Left hindlimb (tissue), 1 donor: ENCODE data around the gene PFKFB2.
A peak's percentile ranks its signal among the peaks of the same experiment; 100 is the strongest.
"Not testable (repeated sequence)": the region's sequence is repeated elsewhere in the genome, so short reads cannot be mapped to it uniquely, and the experiment has no call there.

Experiments
- DNase-seq: peaks from one replicate; pipeline ENCODE4 v3.0.0-alpha.2; 2018

The PFKFB2 gene

GRCh38 chr1:207041397-207041796 is 11.7 kb upstream of the PFKFB2 start:
- DNase-seq, result not testable (repeated sequence)

GRCh38 chr1:207045453-207045852 is 7.6 kb upstream of the PFKFB2 start:
- no peak for DNase-seq

GRCh38 chr1:207047505-207047904 is 5.6 kb upstream of the PFKFB2 start:
- DNase-seq, result no peak

DNA sequence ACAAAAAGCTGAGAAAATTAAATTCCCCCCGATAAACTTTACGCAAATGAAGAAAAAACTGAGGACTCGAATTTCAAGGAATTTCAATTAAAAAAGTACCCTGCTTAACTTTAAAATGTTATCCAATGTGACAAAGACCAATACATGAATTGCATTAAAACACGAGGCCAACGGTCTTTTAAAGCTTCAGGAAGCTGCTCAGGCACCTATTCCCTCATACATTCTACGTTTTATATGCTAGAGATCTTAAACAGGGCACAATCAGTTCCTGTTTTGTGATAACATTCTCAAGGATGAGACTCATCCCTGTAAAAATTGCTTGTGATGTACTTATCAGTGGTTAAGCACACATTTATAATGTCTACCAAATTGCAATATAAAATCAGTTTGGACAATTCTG is 5.0 kb upstream of the PFKFB2 start:
- no peak for DNase-seq

DNA sequence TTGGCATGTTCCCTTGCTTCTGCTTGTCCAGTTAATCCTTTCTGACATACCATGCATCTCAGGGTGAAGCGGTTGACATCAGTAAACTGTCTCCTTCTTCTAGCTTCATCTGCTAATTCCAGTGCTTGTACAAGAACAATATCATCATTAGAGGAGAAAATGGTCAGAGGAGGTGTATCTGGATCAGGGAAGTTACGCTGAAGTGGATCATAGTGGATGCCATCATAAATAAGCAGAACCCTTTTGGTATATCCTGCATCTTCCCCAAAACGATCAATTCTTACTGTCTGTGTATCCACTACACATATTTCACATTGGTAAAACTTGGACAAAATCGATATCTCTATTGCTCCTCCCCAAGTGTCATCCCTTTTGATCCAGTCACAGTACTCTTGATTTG is 4.0 kb upstream of the PFKFB2 start:
- no peak for DNase-seq

- DNase-seq, result no peak
Measured at GRCh38 chr1:207049514-207049913, 3.6 kb upstream of the PFKFB2 start.

DNA sequence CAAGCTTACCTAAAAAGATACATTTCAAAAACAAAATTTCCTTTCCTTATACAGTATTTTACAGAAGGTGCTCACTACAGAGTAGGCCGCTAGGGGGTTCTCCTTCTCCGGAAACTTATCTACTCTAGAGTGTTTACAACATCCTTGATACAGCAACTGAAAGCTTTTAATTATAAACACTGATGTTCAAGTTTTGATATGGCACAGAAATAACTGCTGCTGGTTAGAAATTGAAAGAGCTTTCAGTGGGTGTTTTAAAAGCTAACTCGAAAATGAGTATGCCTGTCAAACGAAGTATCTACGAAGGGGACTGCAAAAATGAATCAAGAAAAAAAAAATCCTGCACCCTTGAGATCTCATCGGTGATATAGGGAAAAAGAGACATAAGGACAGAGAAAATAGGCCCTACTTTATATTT is 3.1 kb upstream of the PFKFB2 start:
- DNase-seq, result no peak

DNA sequence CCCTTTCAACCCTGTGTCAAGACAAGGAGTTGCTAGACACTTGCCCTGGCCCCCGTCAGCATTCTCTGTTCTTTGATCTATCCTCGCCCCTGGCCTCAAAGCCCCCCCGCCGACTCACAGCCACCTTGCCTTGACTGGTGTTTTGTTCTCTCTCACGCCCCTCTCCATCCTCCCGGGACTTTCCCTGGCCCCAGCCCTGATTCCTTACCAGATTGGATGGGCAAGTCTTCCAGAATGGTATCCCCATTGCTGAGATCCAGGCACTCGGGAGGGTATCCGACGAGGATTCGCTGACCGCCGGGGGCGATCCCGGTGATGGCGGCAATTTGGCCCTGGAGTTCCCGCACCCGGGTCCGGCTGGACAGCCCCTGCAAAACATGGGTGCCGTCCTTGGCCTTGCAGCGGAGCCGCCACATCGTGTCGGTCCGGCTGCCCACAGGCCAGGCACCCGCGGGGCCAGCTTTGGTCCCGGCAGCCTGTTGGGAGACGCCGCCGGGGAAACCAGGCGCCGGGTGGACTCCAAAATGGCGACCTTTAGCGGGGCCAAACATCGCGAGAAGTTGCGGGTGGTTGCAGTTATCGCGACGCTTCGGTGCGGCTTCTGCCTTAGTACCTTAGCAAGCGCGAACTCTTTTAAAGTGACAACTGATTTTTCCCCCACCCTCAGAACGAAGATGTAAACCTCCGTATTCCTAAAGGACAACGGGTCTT is 2.4 kb upstream of the PFKFB2 start:
- peak; percentile 93 for DNase-seq

DNA sequence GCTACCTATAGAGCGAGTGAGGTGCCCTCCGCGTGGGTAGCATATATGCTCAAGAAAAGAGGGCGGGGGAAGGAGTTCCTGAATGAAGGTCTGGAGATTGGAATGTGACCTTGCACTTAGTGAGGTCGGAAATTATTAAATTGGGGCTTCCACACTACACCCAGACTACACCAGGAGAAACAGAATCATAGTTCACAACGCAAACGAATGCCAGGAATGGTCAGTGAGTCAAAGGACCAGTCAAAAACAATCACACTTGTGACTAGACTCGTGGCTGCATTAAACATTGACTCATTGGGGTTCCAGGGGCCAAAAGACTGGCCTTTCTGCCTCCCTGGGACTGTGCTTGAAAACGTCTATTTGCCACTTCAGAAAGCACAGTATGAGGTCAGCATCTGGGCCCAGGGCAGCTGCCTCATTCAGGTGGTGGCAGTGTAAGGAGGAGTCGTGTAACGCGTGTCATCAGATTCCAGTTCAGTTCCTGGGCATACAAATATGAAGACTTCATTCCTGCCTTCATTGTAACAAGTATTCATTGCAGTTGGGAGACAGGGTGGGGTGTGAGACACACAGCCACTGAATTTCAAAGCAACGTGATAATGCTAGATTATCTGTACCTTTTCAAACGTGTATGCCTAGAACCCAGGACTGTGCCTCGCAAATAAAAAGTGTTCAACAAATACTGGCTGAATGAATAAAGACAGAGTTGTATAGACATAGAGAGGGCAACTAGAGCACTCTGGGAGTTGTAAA is 1.7 kb upstream of the PFKFB2 start, which contains the start of gene YOD1:
Gene YOD1, minus strand, starts transcription at position 18 of the 753 bp plus-strand sequence. CDS start 178 bp downstream, outside the sequence.
- no peak for DNase-seq

GRCh38 chr1:207054491-207054890 is 1.4 kb downstream of the PFKFB2 start:
- DNase-seq, result no peak

DNA sequence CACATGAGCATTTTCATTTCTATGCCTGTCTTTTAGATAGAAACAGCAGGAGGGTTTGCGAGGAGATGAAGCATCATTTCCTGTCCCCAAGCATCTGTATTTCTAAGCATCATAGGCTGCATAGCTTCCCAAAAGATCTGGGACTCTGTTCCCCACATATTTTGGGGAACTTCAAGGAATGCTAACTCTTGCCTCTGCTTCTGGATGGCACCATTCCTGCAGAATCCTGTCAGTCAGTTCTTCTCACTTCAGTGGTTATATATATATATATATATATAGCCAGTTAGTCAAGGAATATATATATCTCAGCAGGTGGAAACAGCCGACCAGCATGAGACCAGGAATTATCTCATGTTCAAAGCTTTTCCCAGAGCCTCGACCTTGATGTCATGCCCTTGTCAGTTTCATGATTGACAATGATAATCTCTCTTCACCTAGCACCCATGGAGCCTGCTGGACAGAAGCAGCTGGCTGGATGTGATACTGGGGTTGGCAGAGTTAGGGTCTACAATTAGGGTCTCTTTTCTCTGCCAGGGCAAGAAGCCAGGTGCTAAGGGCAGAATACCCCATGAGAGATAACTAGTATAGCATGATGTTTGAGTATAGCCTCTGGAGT is 2.4 kb downstream of the PFKFB2 start:
- no peak for DNase-seq

DNA sequence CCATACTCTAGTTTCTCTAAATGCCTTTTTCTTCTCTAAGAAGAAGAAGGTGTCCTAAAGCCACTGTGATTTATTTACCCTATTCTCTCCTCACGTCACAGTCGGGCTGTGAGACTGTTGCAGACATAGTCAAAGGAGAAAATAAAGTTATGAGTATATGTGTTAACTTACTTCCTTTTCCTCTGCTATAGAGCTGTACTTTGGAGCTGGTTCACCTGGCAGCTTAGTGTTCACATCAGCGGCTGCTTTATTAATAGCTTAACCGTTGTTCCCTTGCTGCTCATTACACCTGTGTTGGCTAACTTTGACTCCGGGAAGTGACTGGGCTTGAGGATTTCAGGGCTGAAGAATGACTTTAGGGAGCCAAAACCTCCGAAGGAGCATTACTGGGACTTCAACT is 3.6 kb downstream of the PFKFB2 start:
- no peak for DNase-seq

GRCh38 chr1:207058252-207058651 is 5.2 kb downstream of the PFKFB2 start:
- no peak for DNase-seq

- no peak for DNase-seq
Measured at GRCh38 chr1:207058878-207059867, 6.1 kb downstream of the PFKFB2 start.

GRCh38 chr1:207059881-207060280 is 6.8 kb downstream of the PFKFB2 start:
- DNase-seq, result no peak

DNA sequence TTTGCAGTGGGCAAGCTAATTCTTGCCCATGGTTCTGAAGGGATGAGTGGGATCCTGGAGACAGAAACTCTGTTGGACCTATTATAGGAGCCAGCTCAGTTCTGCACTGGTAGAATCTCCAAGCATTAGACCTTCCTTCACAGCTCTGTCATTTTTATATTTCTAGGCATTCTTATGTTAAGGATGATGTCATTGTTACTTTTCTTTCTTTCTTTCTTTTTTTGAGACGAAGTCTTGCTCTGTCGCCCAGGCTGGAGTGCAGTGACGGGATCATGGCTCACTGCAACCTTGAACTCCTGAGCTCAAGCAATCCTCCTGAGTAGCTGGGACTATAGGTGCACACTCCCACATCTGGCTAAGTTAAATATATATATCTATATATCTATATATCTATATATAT is 7.5 kb downstream of the PFKFB2 start:
- DNase-seq, result no peak

DNA sequence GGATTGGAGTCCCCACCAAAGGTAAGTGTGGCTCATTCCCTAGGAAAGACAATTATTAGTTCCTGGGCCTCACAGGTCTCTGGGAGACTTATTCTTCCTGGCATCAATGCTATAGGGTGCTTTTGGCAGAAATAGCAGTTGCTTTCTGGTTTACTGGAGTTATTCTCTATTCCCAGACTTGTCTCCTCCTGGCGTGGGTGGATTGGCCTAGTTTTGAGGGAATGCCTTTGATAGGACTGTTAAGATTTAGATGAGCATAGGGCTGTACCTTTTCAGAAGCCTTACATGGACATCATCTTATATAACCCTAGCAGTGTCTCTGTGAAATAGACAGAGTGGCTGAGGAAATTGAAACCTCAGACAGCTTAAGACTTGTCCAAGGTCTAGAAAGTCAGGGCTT is 9.0 kb downstream of the PFKFB2 start:
- DNase-seq, result no peak

- no peak for DNase-seq
Measured at GRCh38 chr1:207063014-207063413, 9.9 kb downstream of the PFKFB2 start.

GRCh38 chr1:207064561-207064960 is 11.5 kb downstream of the PFKFB2 start:
- DNase-seq, result no peak

DNA sequence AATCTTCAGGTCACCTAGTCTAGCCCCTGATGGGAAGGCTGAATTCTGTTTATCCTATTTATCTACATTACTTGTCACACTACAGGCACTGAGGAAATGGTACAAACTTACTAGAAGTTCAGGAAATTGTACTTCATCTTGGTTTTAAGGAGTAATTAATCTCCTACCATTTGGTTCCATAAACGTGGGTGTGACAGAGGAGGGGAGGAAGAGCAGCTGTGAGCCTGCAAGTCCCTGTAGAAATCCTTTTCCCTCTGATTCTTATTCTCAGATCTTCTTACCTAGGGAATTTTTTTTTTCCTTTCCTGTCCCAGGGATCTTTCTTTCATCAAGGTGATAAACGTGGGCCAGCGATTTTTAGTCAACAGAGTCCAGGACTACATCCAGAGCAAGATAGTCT is 14.1 kb downstream of the PFKFB2 start:
- DNase-seq, result no peak

DNA sequence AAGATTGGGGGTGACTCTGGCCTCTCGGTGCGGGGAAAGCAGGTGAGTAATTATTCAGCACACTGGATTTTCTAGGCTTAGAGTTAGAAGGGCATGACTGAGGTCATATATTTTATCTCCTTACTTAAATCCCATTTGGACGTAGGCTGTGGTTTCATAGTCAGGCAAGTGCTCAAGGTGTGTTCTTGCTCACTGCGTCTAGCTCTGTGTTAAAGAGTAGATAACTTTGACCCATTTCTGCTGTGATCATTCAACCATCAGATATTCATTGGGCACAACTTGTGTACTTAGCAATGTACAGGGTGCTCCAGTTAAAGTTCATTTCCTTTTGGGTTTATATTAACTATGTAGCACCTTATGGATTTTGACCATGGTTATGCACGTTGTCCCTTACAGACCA is 14.6 kb downstream of the PFKFB2 start:
- DNase-seq, result no peak

GRCh38 chr1:207069061-207069460 is 16.0 kb downstream of the PFKFB2 start:
- no peak for DNase-seq
